Measurements from ENCODE around the gene SMIM44.
A peak's percentile ranks its signal among the peaks of the same experiment; 100 is the strongest.

Gene SMIM44

DNA sequence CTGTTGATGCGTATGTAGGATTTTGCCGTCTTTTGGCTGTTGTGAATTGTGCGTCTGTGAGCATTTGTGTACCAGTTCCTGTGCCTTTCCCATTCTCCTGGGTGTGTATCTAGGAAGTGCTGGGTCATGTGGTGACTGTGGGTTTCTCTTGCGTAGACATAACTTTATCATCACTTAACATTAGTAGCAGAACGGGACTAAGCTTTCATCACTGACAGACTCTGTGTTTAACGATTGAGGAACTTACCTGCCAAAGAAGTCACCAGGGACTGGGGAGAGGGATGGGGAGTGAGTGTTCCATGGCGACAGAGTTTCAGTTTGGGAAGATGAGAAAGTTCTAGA lies 37.8 kb upstream of the SMIM44 start:
- Histone ChIP-seq H3K36me3 (ENCODE audit: low read depth) (peaks cover 33% of the 10 kb centered on the region), H3K4me1 (ENCODE audit: insufficient read depth, poor library complexity, severe bottlenecking) (peaks cover 11% of the 10 kb centered on the region), H3K9me3 (ENCODE audit: severe bottlenecking) (no peaks in the 10 kb centered on the region), H3K27ac (ENCODE audit: poor library complexity, severe bottlenecking) (peak overlapping the region; percentile 29), H3K4me3 (ENCODE audit: severe bottlenecking) (no peak overlapping the region), H3K27me3 (ENCODE audit: insufficient read depth, poor library complexity, severe bottlenecking) (no peaks in the 10 kb centered on the region)
- TF ChIP-seq, protein P1, sequence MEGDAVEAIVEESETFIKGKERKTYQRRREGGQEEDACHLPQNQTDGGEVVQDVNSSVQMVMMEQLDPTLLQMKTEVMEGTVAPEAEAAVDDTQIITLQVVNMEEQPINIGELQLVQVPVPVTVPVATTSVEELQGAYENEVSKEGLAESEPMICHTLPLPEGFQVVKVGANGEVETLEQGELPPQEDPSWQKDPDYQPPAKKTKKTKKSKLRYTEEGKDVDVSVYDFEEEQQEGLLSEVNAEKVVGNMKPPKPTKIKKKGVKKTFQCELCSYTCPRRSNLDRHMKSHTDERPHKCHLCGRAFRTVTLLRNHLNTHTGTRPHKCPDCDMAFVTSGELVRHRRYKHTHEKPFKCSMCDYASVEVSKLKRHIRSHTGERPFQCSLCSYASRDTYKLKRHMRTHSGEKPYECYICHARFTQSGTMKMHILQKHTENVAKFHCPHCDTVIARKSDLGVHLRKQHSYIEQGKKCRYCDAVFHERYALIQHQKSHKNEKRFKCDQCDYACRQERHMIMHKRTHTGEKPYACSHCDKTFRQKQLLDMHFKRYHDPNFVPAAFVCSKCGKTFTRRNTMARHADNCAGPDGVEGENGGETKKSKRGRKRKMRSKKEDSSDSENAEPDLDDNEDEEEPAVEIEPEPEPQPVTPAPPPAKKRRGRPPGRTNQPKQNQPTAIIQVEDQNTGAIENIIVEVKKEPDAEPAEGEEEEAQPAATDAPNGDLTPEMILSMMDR (IDR thresholded peaks at IDR 0.05; ENCODE audit: poor library complexity, severe bottlenecking): no peak
- no peak for DNase-seq (ENCODE audit: low spot score)
- no peak for ATAC-seq (ENCODE audit: low read depth)

DNA sequence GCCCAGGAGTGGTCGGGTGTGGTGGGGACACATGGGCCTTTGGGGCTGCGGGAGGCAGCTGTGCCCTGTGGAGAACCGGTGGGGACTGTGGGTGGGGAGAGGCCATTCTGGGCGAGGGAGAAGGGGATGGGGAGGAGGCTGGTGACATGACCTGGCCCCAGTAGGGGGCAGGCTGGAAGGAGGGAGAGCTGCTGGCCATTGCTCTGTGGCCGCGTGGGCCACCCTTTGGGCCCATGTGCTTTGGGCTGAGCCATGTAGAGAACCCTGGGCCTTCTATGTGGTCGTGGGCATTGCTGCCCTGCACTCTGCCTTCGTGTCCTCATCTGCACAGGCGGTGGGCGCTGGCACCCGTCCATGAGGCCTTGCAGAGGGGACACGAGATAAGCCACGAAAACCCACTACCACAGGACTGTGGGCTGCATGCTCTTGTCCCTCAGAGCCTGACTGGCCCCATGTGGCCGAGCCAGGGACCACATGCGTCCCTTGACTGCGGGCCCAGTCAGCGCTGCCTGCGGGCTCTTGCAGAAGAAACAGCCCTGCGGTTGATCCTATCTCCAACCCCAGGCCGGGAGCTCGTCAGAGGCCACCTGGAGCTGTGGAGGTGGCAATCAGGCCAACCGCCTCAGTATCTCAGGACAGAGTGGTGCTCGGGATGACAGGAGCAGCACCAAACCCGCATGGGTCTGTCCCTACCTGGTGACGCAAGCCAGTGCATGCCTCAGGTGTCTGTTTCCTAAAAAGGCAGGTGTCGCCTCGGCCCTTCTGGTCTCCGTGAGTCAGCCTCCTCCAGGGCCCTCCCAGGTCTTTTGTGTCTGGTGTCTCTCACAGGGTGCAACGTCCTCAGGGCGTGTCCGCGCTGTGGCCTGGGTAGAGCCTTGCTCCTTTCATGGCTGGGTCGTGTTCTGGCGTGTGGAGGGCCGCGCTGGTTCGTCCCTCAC lies 37.2 kb upstream of the SMIM44 start:
- Histone ChIP-seq H3K27me3 (ENCODE audit: insufficient read depth, poor library complexity, severe bottlenecking) (no peaks in the 10 kb centered on the region), H3K36me3 (ENCODE audit: low read depth) (peaks cover 27% of the 10 kb centered on the region), H3K9me3 (ENCODE audit: severe bottlenecking) (no peaks in the 10 kb centered on the region), H3K27ac (ENCODE audit: poor library complexity, severe bottlenecking) (peak overlapping the region; percentile 29), H3K4me3 (ENCODE audit: severe bottlenecking) (no peak overlapping the region), H3K4me1 (ENCODE audit: insufficient read depth, poor library complexity, severe bottlenecking) (peaks cover 11% of the 10 kb centered on the region)
- TF ChIP-seq, protein P1 (IDR thresholded peaks at IDR 0.05; ENCODE audit: poor library complexity, severe bottlenecking): peak; percentile 6
- ATAC-seq (ENCODE audit: low read depth) (peak; percentile 84), DNase-seq (ENCODE audit: low spot score) (no peak)

DNA sequence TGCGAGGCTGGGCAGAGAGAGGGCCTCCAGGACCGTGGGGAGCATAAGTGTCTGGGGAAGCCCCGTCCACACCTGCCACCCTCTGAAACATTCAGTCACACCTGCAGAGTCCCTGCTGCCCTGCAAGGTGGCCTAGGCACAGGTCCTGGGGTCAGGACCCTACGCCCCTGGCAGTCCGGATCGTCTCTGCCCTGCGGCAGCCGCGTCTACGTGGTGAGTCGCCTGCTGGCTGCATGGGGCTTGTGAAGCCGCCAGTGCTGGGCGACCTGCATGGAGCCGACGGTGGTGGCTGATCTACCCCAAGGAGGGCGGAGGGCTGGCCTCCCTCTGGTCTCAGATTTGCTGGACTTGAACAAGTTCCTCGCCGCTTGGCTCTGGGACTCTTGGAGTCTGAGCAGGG lies 35.9 kb upstream of the SMIM44 start:
- Histone ChIP-seq H3K9me3 (ENCODE audit: severe bottlenecking) (no peaks in the 10 kb centered on the region), H3K4me3 (ENCODE audit: severe bottlenecking) (no peak overlapping the region), H3K27me3 (ENCODE audit: insufficient read depth, poor library complexity, severe bottlenecking) (no peaks in the 10 kb centered on the region), H3K4me1 (ENCODE audit: insufficient read depth, poor library complexity, severe bottlenecking) (peaks cover 11% of the 10 kb centered on the region), H3K27ac (ENCODE audit: poor library complexity, severe bottlenecking) (no peak overlapping the region), H3K36me3 (ENCODE audit: low read depth) (peaks cover 18% of the 10 kb centered on the region)
- DNase-seq (ENCODE audit: low spot score): no peak
- no peak for ATAC-seq (ENCODE audit: low read depth)
- TF ChIP-seq, protein P1 (IDR thresholded peaks at IDR 0.05; ENCODE audit: poor library complexity, severe bottlenecking): no peak

DNA sequence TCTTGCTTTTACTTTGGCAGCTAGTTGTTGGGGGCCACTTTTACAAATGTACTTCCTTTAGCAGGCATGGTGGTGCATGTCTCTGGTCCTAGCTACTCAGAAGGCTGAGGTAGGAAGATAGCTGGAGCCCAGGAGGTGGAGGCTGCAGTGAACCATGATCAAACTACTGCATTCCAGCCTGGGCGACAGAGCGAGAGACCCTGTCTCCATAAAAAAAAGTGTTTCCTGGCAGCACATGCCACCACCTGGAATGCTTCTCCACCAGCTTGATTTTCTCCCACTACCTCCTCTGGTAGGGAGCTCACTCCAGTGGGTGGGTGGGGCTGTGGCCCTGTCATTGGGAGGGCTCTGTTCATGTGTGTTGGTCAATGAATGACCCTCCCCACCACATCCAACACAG lies 35.4 kb upstream of the SMIM44 start:
- no peaks in the 10 kb centered on the region for H3K9me3 ChIP-seq (ENCODE audit: severe bottlenecking)
- no peaks in the 10 kb centered on the region for H3K27me3 ChIP-seq (ENCODE audit: insufficient read depth, poor library complexity, severe bottlenecking)
- TF ChIP-seq, protein P1 (IDR thresholded peaks at IDR 0.05; ENCODE audit: poor library complexity, severe bottlenecking): no peak
- H3K36me3 ChIP-seq (ENCODE audit: low read depth): peaks cover 15% of the 10 kb centered on the region
- DNase-seq (ENCODE audit: low spot score) (no peak), ATAC-seq (ENCODE audit: low read depth) (no peak)
- no peak overlapping the region for H3K4me3 ChIP-seq (ENCODE audit: severe bottlenecking)
- H3K27ac ChIP-seq (ENCODE audit: poor library complexity, severe bottlenecking): no peak overlapping the region
- H3K4me1 ChIP-seq (ENCODE audit: insufficient read depth, poor library complexity, severe bottlenecking): peaks cover 11% of the 10 kb centered on the region

DNA sequence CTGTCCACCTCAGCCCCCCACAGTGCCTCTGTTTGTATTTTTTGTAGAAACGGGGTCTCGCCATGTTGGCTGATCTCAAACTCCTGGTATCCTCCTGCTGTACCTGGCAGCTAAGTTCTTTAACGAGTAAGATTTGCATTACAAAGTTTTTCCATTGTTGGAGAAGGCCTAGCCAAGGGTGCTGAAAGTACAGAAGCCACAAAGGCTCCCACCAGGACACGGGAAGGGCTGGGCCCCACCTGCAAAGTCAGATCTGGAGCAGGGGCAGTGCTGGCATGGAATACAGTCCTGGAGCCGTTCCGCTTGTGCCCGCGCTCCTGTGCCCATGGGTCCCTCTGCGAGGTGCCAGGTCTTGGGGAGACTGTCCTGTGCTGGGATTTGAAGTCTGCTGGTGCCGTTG lies 35.0 kb upstream of the SMIM44 start:
- H3K4me3 ChIP-seq (ENCODE audit: severe bottlenecking): no peak overlapping the region
- no peaks in the 10 kb centered on the region for H3K27me3 ChIP-seq (ENCODE audit: insufficient read depth, poor library complexity, severe bottlenecking)
- no peaks in the 10 kb centered on the region for H3K9me3 ChIP-seq (ENCODE audit: severe bottlenecking)
- peaks cover 11% of the 10 kb centered on the region for H3K4me1 ChIP-seq (ENCODE audit: insufficient read depth, poor library complexity, severe bottlenecking)
- no peak overlapping the region for H3K27ac ChIP-seq (ENCODE audit: poor library complexity, severe bottlenecking)
- peaks cover 11% of the 10 kb centered on the region for H3K36me3 ChIP-seq (ENCODE audit: low read depth)
- no peak for ATAC-seq (ENCODE audit: low read depth)
- TF ChIP-seq, protein P1 (IDR thresholded peaks at IDR 0.05; ENCODE audit: poor library complexity, severe bottlenecking): no peak
- DNase-seq (ENCODE audit: low spot score): no peak

Measured in RWPE2 (cell line).